Measurements from ENCODE around the gene RIMS3. TPM values are rescaled to one million over a fixed set of nuclear protein-coding genes. Genes with fewer than 3 reads are reported as not detected.

Gene RIMS3
- total RNA-seq, 1 experiment from 2014 or later: 0.97 TPM

DNA sequence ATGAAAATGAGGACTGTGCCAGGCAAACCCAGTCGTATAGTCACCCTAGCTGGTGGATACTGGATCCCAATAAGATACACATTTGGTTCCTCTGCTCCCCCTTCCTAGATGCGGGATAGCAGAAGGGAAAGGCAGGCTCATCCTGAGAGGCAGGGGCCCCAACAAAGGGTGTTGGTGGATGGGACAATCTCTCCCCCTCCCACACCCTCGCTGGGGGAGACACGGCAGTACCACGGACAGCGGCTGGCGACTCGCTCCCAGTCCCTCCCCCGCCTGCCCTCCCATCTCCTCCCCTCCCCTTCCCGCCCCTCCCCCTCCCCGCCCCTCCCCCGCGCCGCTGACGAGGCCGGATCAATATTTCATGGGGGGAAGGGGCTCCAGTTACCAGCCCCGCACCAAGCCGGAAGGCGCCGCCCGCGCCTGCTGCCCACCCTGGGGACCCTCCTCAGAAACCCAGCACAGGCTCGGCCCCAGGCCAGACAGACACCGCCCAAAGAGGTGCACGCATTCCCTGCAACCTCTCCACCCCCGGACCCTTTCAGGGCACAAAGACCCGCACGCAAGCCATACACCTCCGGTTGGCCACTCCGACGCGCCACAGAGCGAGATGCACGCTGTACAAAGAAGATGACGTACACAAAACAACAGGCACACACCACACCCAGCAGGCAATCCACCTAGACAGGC lies 11.5 kb downstream of the RIMS3 start:
- no peak for DNase-seq (ENCODE audit: low read depth)

DNA sequence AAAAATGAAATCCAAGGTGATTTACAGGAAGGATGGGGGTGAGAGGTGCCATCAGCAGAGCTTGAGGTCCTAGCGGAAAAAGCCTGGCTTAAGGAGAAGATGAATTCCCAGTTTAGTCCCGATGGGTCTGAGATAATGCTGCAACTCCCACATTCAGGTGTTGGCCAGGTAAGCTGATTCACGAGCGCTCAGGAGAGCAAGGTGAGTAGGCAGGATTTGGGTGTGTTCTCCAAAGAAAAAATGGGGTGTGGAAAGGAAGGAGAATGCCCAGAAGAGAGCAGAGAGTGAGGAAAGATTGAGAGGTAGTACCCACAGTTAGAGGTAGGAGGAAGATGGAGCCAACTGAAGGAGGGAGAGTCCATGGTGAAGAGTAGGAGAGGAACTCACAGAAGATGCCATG lies 12.5 kb downstream of the RIMS3 start:
- DNase-seq (ENCODE audit: low read depth): no peak

DNA sequence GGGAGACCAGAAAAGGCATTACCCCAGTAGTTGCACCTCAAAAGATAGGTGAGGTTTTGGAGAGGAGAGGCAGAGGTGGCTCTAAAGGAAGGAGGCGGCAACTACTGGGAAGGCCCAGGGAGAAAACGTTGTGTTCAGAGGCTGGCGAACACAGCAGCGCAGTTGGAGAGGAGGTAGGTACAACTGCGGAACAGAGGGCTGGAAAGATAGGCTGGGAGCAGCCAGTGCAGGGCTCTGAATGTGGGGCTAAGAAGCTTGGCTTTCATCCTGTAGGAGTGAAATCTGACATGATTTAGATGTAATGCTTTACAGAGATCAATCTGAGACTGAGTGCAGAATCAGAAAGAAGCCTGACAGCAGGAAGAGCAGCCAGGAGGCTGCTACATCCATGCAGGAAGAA lies 13.0 kb downstream of the RIMS3 start:
- no peak for DNase-seq (ENCODE audit: low read depth)

DNA sequence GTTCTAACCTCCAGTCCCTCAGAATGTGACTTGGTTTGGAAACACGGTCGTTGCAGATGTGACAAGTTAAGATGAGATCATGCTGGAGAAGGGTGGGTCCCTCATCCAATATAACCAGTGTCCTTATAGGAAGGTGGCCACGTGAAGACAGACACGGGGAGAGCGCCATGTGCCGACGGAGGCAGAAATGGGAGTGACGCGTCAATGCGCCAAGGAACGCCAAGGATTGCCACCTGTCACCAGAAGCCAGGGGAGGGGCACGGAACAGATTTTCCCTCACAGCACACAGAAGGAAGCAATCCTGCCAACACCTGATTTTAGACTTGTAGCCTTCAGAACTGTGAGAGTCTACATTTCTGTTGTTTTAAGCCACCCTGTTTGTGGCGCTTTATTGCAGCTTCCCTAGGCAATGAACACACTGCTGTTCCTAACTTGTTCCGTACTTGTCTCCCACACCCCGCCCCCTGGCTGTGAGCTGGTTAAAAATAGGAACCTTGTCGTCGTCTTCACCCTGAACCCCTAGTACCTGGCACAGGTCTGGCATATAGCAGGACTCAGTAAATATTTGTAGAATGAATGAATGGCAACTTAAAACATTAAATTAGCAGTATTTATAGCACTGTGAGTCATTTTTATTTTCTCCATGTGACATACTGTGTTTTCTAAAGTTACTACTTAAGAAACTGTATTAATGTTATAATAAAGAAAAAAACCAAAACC lies 14.2 kb downstream of the RIMS3 start:
- DNase-seq (ENCODE audit: low read depth): no peak

DNA sequence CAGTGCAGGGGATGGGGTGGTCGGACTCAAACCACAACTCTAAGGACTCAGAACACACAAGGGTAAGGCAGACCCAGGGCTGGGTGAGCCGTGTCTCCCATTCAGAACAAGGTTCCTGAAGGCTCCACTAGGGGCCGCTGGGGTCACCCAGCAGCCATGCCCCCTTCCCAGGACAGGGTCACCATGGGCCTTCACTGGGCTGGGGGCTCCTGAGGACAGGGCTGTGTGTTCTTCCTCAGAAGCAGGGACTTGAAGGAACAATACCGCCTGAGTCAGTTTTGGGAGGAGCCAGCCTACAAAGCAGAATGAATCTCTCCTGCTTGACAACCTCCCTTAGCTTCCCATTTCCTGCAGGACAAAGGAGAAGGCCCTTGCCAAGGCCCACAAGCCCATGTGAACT lies 15.4 kb downstream of the RIMS3 start:
- no peak for DNase-seq (ENCODE audit: low read depth)

DNA sequence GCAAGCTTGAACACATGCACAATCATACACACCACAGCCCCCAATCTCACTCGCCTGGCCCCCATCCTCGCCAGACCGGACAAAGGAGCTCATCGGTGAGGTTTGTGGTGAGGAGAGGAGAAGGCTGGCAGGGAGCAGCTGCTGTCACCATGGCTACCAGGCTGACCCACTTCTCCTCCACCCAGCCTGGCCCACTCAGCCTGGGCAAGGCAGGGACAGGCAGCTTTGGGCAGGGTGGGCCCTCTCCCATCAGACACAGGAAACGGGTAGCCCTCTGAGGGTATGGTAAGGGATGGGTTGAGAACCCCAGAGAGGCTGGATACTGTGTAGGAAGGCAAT lies 15.9 kb downstream of the RIMS3 start:
- DNase-seq (ENCODE audit: low read depth): no peak

DNA sequence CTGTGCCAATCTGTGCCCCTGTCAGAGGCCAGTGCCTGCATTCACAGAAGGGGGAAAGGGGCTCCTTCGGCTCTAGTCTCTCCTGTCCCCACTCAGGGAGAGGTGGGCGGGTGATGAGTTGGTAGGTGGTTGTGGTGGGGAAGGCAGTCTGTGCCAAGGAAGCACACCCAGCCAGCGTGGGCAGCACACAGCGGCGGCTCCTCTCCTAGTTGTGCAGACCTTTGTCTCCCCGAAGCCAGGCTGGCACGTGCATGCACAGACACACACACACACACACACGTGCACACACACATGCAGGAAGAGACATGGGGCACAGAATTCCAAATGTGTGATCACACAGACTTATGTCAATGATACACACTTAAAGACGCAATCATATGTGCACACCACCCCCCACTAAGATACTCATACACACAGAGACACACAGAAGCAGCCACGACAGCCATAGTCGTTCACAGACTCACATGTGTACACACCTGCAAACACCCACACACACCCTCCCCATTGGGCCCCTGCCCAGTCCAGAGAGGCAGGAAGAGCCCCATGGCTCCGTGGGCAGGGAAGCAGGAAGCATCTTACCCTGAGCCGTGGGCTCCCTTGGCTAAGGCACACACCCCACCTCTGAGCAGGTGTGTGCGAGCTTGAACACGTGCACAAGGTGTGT lies 16.4 kb downstream of the RIMS3 start:
- DNase-seq (ENCODE audit: low read depth): no peak

DNA sequence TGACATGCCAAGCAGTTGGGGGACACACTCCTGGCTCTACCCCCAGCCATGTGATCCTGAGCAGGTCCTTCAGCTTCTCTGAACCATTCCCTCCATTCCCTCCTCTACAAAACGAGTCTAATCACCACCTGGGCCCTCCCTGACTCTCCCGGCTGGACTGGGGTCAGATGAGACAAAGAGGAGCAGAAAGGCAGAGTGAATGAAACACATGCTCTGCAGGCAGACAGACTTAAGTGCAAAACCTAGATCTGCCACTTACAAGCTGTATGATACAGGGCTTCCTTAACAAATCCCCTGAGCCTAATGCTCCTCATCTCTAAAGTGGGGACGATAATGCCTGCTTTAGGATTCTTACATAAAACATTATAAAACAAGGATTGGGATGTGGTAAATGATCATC lies 17.3 kb downstream of the RIMS3 start:
- no peak for DNase-seq (ENCODE audit: low read depth)

DNA sequence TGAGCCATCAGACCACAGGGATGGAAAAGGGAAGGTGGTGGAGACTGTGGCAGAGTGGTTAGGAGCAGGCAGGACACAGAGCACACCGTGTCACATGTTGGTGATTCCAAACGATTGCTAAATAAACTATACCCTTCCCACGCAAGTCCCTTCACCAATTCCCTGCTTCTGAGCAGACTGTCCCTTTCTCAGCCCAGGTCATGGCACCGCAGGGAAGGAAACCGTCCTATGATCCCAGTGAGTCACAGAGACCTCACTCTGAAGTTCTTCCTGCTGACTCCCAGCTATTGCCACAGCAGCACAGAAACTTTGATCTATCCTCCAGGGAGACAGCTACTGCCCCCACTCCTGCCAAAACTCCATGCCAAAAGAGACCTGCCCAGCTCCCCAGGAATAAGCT lies 19.2 kb downstream of the RIMS3 start:
- DNase-seq (ENCODE audit: low read depth): peak; percentile 47

DNA sequence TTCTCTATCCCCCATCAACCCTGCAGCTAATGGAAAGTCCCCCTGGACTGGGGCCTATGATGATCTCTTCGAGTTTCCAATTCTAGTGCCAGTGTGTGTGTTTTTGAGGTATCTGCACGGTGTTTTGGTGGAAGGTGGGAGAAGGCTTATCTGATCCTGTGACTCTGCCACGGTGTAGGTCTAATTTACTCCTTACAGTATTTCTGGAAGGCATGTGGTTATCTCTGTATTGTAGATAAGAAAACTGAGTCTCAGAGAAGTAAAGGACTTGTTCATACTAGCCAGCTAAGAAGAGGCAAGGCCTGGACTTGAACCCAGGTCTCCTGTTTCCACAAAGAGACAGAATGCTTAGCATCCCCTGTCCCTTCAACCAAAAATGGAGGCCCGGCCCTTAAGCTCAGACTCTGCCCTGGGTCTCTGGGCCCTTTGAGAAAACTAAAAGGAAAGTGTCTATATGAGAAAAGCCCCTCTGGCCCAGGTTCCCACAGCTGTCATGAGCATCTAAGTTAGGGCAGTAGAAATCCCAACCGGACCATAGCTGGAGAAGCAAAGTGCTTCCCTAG lies 20.3 kb downstream of the RIMS3 start:
- no peak for DNase-seq (ENCODE audit: low read depth)

DNA sequence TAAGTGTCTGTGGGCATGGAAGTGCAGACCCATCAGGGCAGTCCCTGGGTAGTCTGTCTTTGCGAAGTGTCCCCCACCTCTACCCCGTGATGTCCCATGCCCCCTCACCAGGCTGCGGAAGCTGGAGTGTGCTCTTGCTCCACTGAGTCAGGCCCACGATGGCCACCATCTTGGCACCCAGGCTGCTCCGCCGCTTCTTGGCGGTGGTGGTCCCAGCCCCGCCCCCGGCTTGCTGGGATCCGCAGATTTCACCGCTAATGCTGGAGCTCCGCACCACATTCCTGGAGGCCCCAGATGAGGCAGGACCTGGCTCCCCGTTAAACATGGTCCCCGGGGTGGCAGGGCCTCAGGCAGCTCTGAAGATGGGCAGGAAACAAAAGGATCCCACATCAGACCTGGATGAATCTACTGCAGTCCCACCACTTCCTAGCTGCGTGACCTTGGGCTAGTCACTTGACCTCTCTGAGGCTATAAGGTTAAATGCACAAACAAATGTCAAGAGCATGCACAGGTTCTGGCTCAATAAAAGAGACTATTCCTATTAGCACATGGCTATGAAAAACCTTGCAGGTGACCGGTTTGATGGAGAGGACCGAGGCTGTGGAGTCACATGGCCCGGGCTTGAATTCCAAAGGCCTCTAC lies 23.8 kb downstream of the RIMS3 start:
- DNase-seq (ENCODE audit: low read depth): no peak

DNA sequence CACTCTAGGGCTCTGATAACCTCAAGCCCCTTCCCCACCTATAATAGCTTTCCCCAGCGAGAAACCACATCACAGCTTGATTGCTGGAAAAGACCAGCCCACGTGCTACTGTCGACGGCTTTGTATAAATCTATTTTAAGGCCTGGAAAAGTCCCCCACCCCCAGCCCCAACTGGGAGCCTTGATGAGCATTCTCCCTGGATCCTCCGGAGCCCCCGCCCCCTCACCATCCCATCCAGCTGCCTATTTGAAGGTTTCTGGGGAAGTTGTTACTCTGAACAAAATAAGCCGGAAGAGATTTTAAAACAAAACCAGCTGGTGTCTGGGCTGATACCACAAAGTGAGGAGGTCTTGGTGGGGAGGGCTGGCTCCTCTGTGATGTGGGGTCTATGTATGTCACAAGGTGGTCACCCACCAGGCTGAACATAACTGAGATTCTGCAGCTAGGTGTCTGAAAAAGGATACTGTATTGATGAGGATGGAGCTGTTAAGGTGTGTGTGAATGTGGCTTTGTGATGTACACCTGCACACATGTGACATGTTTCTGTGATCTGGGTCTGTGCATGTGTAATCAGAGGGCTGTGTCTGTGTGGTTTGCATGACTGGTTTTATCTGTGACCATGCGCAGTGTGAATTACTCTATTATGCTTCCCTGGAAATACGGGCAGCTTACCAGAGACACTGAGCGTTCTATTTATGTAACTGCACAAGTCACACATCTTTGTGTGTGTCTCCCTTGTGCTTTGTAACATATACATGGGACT lies 25.0 kb downstream of the RIMS3 start:
- DNase-seq (ENCODE audit: low read depth): no peak

DNA sequence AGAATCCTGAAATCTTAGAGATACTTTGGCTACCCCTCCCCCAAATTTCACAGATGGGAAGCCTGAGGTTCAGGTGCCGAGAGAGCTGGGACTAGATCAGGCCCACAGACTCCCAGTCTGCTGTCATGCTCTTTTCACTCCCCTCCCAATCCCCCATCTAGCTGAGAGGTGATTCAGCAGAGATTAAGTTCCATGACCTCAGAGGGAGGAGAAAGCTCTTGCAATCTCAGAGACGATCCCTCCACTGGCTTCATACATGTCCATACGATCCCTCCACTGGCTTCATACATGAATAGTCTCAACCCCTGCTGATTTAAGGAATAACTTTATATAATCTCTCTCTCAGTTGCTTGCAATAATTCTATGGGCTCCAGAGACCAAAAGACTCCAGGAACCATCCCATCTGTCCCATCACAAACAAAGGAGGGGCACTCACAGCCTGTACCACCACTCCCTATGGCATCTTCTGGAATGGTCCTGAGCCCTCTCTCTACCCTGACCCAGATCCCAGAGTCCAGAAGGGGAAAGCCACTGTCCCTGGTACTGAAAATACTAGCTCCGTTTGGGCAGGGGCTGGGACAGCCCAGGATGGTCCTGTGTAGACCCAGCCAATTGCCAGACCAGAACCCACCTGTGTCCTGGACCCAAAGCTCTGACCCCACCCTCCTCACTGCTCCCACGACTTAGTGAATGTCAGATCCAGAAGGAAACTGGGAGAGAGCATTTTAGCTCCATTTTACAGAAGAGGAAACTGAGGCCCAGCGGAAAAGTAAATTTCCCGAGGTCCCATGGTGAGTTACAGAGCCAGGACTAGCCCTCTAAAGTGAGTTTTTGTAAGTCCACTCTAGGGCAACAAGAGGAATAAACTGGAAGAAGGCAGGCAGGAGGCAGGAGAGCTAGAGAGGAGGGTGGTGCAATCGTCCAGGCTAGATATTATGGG lies 27.1 kb downstream of the RIMS3 start:
- peak; percentile 50 for DNase-seq (ENCODE audit: low read depth)

DNA sequence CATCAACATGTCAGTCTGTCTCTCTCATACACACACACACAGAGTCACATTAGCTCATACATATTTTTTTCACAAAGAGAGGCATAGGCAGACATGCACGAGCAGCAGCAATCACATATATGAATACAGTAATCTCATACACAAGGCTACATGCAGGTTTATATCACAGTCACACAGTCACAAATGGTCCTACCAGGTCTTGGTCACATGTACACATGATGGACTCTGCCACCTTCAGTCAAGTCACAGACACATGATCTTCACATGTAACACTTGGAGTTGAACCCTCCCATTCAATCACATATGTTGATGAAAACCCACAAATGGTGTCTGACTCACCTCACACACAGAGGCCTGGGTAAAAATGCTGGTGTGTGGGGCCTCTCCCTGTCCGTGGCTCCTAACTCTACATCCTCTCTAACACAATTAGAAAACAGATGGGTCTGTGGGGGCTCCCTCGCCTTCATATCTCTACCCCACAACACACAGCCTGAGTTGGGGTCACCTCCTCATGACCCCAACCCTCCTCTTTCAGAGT lies 27.9 kb downstream of the RIMS3 start:
- no peak for DNase-seq (ENCODE audit: low read depth)

DNA sequence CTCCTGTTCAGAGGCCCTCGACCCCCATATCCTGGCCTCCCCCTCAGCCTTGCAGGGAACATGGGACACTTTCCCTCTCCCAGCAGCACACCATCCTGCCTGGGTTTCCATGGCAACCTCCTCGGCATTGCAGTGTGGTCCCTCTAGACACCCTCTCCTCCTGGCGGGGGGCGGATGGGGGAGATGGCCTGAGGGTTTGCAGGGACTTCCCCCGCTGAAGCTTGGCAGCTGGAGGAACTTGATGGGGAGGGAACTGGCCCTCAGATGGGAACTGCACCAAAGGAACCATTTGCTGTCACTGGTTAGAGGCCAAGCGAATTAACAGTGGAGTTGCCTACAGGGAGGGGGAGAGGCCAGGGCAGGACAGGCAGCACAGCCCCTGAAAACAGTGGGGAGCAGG lies 28.7 kb downstream of the RIMS3 start:
- no peak for DNase-seq (ENCODE audit: low read depth)

DNA sequence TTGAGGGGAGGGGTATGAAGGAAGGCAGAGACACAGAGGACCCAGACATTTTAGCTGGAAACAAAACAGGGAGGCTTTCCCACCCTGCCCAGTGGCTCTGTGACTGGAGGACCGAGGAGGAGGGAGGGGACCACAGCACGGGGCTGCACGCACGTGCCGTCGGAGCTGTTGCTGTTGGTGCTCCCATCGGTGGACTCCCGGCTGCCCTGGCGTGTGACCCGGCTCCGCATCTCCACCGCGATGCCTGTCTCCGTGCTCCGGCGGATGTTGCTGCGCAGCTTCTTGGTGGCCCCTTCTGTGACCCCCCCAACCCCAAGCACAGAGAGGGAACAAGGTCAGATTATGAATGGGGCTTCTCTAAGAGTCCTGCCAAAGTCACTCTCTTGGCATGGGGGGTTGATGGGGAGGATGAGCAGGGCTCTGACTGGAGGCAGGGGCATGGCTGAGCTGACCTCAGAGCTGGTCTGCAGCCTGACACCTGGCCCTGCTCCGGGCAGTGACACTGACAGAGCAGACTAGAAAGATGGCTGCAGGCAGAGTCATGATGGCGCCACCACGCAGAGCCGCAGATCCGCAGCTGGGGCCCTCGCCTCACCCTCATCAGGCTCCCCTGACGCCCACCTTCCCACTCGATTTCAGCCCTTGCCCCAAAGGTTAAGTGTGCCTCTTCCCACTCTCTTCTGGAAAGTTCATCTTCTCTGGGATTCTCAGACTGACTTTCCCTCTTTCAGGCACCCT lies 29.6 kb downstream of the RIMS3 start:
- DNase-seq (ENCODE audit: low read depth): no peak

DNA sequence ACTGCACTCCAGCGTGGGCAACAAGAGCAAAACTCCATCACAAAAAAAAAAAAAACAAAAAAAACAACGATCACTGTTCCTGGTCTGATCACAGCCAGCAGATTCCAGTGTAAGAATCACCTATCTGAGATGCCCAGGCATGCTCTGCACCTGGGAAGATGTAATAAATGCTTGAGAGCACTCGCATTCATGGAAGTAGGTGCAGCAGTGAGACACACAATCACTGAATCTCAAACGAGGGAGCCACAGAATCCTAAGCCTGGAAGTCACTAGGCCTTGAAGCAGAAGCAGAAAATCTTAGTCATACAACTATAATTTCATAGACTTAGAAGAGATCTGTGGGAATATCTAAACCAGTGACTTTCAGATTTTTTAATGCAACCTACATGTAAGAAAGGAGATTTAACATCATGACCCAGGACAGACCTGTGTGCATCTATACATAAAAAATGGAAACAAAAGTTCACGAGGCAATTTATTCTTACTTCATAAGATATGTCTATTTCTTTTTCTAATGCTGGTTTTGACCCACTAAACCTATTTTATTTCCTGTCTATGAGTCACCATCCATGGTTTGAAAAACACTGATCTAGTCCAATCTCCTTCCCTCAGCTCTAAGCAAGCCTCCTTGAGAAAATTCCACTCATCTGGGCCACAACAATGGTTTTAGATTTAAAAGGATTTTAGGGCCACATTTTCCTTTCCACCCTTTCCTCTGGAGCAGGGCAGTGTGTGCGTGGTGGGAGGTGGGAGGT lies 30.4 kb downstream of the RIMS3 start:
- DNase-seq (ENCODE audit: low read depth): no peak

DNA sequence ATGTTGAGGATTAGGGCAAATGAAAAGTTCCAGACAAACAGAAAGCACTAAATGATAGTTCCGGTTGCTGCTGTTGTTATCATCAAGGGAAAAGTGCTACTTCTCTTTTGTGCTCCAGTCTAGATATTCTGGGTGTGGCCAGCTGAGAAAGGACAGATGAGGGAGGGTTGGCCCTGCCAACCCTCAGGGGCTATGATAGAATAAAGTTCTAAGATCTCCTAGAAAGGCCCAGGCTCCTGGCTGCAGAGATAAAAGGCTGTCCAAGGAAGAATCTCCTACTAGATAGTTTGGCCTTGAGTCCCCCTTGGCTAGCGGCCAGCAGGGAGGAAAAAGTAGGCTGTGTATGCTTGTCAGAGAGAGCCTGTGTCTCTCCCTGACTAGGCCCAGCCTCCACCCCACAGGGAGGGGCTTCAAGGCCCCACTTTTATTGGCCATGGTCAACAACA lies 31.5 kb downstream of the RIMS3 start:
- DNase-seq (ENCODE audit: low read depth): no peak

DNA sequence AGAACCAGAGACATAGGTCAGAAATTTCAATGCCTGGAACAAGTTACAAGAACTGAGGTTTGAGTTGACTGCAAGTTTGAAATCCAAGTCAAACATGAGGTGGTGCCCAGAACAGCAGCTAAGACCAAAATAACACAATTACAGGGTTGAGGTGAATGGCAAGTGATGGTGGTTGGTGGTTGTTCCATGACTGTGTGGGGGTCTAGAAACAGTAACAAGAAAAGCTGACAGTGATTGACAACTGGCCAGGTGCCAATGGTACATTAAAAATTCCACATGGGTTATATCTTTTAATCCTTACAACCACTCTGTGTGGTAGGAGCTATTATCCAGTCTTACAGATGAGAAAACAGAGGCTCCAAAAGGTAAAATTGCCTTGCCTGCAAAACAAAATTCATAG lies 32.0 kb downstream of the RIMS3 start:
- DNase-seq (ENCODE audit: low read depth): no peak

Measured in Daoy (cell line).